Measurements from ENCODE around the gene SEMA6C. TPM values are rescaled to one million over a fixed set of nuclear protein-coding genes. Genes with fewer than 3 reads are reported as not detected.
"Not testable (repeated sequence)": the region's sequence is repeated elsewhere in the genome, so short reads cannot be mapped to it uniquely, and the experiment has no call there.

SEMA6C gene, protein sequence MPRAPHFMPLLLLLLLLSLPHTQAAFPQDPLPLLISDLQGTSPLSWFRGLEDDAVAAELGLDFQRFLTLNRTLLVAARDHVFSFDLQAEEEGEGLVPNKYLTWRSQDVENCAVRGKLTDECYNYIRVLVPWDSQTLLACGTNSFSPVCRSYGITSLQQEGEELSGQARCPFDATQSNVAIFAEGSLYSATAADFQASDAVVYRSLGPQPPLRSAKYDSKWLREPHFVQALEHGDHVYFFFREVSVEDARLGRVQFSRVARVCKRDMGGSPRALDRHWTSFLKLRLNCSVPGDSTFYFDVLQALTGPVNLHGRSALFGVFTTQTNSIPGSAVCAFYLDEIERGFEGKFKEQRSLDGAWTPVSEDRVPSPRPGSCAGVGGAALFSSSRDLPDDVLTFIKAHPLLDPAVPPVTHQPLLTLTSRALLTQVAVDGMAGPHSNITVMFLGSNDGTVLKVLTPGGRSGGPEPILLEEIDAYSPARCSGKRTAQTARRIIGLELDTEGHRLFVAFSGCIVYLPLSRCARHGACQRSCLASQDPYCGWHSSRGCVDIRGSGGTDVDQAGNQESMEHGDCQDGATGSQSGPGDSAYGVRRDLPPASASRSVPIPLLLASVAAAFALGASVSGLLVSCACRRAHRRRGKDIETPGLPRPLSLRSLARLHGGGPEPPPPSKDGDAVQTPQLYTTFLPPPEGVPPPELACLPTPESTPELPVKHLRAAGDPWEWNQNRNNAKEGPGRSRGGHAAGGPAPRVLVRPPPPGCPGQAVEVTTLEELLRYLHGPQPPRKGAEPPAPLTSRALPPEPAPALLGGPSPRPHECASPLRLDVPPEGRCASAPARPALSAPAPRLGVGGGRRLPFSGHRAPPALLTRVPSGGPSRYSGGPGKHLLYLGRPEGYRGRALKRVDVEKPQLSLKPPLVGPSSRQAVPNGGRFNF
- 9.7 TPM for polyA plus RNA-seq (2013, experiment 1 of 2)
- 18.6 TPM for polyA plus RNA-seq (2013, experiment 2 of 2)

DNA sequence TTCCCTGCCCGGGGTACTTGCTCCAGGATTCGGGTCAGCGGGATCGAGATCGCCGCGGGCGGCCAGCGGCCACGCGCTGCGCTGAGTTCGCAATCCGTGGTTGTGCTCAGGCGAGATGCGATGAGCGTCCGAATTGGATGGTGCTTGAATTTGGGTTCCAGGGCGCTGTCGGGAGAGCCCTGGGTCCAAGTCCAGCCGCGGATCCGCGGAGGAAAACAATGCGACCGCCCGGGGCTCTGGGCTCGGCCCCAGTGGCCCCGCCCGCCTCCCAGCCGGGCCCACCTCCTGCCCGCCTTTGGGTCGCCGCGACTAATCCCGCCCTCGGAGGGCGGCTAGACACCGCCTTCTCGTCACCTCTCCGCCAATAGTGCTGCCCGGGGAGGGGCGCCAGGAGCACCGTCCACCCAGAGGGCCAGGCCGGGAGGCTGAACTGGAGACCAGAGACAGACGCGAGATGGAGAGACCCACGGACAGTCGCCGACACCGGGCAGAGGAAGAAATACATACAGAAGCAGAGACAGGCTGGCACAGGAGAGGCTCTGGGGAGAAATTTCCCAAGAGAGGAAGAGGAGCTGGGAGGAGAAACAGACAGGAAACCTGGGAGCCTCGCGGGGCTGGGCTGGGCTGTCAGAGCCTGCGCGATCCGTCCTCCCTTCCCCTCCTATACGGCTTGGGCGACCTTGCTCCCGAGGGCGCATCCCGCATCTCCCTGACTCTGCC lies at the start of gene SEMA6C:
TSS of gene SEMA6C (minus strand) at position 220 of the 720 bp plus-strand sequence. CDS start 4,010 bp downstream, outside the sequence.
- Histone ChIP-seq H3K4me1 (ENCODE audit: insufficient read depth, low read length) (peaks cover 28% of the 10 kb centered on the region), H3K4me3 (ENCODE audit: low read length) (peak within 1 kb of the TSS; percentile 85), H3K27ac (ENCODE audit: low read depth, low read length) (no peak within 1 kb of the TSS), H3K36me3 (ENCODE audit: insufficient read depth, low read length) (no peaks in the 10 kb centered on the region), H3K9ac (ENCODE audit: low read depth, low read length) (peak within 1 kb of the TSS; percentile 65), H3K9me3 (ENCODE audit: insufficient read depth, low read depth, low read length) (no peaks in the 10 kb centered on the region), H3K27me3 (ENCODE audit: insufficient read depth, low read length) (peaks cover 30% of the 10 kb centered on the region)
- WGBS, result under 1% methylated on average over 61 of the region's 61 CpGs

DNA sequence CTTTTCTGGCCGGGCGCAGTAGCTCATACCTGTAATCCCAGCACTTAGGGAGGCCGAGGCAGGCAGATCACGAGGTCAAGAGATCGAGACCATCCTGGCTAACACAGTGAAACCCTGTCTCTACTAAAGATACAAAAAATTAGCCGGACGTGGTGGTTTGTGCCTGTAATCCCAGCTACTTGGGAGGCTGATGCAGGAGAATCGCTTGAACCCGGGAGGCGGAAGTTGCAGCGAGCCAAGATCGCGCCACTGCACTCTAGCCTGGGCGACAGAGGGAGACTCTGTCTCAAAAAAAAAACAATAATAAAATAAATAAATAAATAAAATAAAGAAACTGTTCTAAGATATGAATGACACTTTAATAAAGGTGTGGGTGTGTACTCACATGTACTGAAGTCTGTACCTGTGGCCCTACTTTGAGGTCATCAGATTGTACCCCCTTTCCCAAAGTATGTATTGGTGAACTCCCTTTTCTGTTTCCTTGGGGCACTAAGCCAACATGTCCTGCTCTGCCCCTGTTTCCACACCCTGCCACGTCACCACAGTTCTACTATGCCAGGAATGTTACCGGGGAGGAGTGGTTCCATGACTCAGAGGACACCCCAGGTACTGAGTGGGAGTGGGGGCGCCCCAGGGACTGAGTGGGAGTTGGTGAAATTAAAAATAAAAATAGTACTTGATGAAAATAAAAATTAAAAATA lies 48.6 kb upstream of the SEMA6C start:
- not testable (repeated sequence) for H3K27ac ChIP-seq (ENCODE audit: low read depth, low read length); H3K9ac ChIP-seq (ENCODE audit: low read depth, low read length); H3K4me3 ChIP-seq (ENCODE audit: low read length); H3K4me1 ChIP-seq (ENCODE audit: insufficient read depth, low read length); H3K36me3 ChIP-seq (ENCODE audit: insufficient read depth, low read length); H3K27me3 ChIP-seq (ENCODE audit: insufficient read depth, low read length); H3K9me3 ChIP-seq (ENCODE audit: insufficient read depth, low read depth, low read length)
- WGBS, result 96% methylated on average over 15 of the region's 17 CpGs

DNA sequence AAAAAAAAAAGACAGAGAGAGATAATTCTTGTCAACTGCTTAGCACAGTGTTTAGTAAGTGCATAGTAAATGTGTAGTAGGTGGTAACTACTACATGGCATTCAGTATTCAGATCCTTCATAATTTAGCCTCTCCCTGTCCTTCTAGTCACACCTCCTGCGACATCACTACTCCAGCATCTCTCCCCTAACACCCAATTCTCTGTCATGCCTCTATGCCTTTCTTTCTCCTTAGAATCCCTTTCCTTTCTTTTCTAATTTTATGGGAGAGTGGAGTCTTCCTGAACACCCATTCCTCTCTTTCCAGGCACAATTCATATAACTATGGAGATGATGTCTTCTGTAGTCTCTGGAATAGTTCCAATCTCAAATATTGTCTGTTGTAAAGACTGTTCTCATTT lies 47.4 kb upstream of the SEMA6C start:
- Histone ChIP-seq H3K4me3 (ENCODE audit: low read length) (no peak overlapping the region), H3K4me1 (ENCODE audit: insufficient read depth, low read length) (0 out of 2 replicates have a peak, but pooled peaks cover 5% of the 10 kb centered on the region), H3K27ac (ENCODE audit: low read depth, low read length) (no peak overlapping the region), H3K36me3 (ENCODE audit: insufficient read depth, low read length) (no peaks in the 10 kb centered on the region), H3K27me3 (ENCODE audit: insufficient read depth, low read length) (no peaks in the 10 kb centered on the region), H3K9ac (ENCODE audit: low read depth, low read length) (no peak overlapping the region), H3K9me3 (ENCODE audit: insufficient read depth, low read depth, low read length) (no peaks in the 10 kb centered on the region)
- WGBS, result 83% methylated on average over 1 of the region's 1 CpG

DNA sequence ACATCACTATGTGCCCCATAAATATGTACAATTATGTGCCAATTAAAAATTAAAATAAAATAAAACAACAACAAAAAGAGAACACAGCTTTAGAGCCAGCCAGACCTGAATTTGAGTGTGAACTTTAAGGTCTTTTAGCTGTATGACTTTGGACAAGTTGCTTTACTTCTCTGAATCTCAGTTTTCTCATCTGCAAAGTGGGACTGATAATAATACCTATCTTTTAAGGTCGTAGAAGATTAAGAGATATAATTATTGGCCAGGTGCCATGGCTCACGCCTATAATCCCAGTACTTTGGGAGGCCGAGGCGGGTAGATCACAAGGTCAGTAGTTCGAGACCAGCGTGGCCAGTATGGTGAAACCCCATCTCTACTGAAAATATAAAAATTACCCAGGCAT lies 46.9 kb upstream of the SEMA6C start:
- Histone ChIP-seq H3K36me3 (ENCODE audit: insufficient read depth, low read length) (no peaks in the 10 kb centered on the region), H3K4me3 (ENCODE audit: low read length) (no peak overlapping the region), H3K27ac (ENCODE audit: low read depth, low read length) (no peak overlapping the region), H3K9ac (ENCODE audit: low read depth, low read length) (no peak overlapping the region), H3K9me3 (ENCODE audit: insufficient read depth, low read depth, low read length) (no peaks in the 10 kb centered on the region), H3K4me1 (ENCODE audit: insufficient read depth, low read length) (peaks cover 8% of the 10 kb centered on the region; the same call in 1 of the 2 replicates), H3K27me3 (ENCODE audit: insufficient read depth, low read length) (no peaks in the 10 kb centered on the region)
- WGBS, result 88% methylated on average over 6 of the region's 6 CpGs

DNA sequence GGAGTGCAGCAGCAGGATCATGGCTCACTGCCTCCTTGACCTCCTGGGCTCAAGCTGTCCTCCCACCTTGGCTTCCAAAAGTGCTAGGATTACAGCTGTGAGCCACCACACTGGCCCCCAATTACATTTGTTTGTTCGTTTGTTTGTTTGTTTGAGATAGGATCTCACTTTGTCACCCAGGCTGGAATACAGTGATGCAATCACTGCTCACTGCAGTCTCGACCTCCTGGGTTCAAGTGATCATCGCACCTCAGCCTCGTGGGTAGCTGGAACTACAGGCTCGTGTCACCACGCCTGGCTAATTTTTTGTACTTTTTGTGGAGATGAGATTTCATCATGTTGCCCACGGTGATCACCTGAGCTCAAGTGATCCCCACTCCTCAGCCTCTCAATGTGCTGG lies 45.6 kb upstream of the SEMA6C start:
- H3K4me1 ChIP-seq (ENCODE audit: insufficient read depth, low read length), result peaks cover 3% of the 10 kb centered on the region; the same call in 1 of the 2 replicates
- no peak overlapping the region for H3K4me3 ChIP-seq (ENCODE audit: low read length)
- H3K9ac ChIP-seq (ENCODE audit: low read depth, low read length), result no peak overlapping the region
- H3K9me3 ChIP-seq (ENCODE audit: insufficient read depth, low read depth, low read length), result no peaks in the 10 kb centered on the region
- H3K27me3 ChIP-seq (ENCODE audit: insufficient read depth, low read length), result no peaks in the 10 kb centered on the region
- H3K27ac ChIP-seq (ENCODE audit: low read depth, low read length), result no peak overlapping the region
- WGBS, result 88% methylated on average over 7 of the region's 7 CpGs
- H3K36me3 ChIP-seq (ENCODE audit: insufficient read depth, low read length), result no peaks in the 10 kb centered on the region

DNA sequence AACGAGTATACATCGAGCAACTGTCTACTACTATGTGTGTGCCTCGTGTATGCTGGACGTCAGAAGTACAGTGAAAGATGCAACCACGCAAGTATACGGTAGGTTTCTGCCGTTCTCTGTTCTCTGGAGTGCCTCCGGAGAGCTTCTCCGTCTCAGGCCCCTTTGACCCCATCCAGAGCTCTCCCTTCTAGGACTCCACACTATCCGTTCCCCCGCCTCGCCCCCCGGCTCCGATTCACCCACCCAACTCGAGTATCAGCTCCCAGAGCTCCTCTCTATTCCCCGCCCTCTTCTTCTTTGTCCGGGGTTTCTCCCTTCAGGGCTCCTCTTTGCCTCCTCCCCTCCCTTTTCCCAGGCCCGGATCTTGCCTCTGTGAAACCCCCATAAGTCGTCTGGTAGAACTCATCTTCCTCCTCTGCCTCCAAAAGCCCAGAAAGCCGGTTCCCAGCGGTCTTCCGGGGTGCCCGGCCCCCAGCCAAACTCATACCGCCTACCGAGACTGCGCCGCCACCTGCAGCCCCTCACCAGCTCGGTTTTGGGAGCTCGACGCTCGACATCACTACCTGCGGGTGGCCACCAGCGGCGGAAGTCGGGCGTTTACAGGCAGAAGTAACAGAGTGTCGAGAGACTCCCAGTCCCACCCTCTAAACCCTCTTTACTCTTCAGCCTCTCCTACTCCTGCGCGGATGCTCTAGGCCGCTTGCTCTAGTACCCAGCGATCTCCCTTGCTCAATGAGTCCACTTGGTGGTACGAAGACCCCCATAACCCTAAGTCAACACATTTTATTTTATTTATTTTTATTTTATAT lies 43.4 kb upstream of the SEMA6C start, which contains the start of gene VPS72:
TSS of gene VPS72 (minus strand) at position 561 of the 809 bp plus-strand sequence. CDS start at position 485, 76 bp downstream.
- Histone ChIP-seq H3K36me3 (ENCODE audit: insufficient read depth, low read length) (peaks cover 18% of the 10 kb centered on the region), H3K9me3 (ENCODE audit: insufficient read depth, low read depth, low read length) (no peaks in the 10 kb centered on the region), H3K27ac (ENCODE audit: low read depth, low read length) (peak within 1 kb of the TSS; percentile 67), H3K27me3 (ENCODE audit: insufficient read depth, low read length) (no peaks in the 10 kb centered on the region), H3K9ac (ENCODE audit: low read depth, low read length) (peak within 1 kb of the TSS; percentile 89), H3K4me1 (ENCODE audit: insufficient read depth, low read length) (peaks cover 3% of the 10 kb centered on the region; the same call in 1 of the 2 replicates), H3K4me3 (ENCODE audit: low read length) (peak within 1 kb of the TSS; percentile 95)
- WGBS, result under 1% methylated on average over 41 of the region's 42 CpGs

GRCh38 chr1:151188667-151189066 lies 42.2 kb upstream of the SEMA6C start:
- H3K9me3 ChIP-seq (ENCODE audit: insufficient read depth, low read depth, low read length); H3K4me1 ChIP-seq (ENCODE audit: insufficient read depth, low read length); H3K27me3 ChIP-seq (ENCODE audit: insufficient read depth, low read length); H3K27ac ChIP-seq (ENCODE audit: low read depth, low read length): not testable (repeated sequence)
- H3K4me3 ChIP-seq (ENCODE audit: low read length), result peak overlapping the region; percentile 95
- peak overlapping the region; percentile 89; the same call in 1 of the 2 replicates for H3K9ac ChIP-seq (ENCODE audit: low read depth, low read length)
- peaks cover 30% of the 10 kb centered on the region for H3K36me3 ChIP-seq (ENCODE audit: insufficient read depth, low read length)
- WGBS, result 90% methylated on average over 8 of the region's 8 CpGs

- no peak overlapping the region for H3K27ac ChIP-seq (ENCODE audit: low read depth, low read length)
- no peak overlapping the region for H3K9ac ChIP-seq (ENCODE audit: low read depth, low read length)
- no peaks in the 10 kb centered on the region for H3K9me3 ChIP-seq (ENCODE audit: insufficient read depth, low read depth, low read length)
- no CpG with 5 or more reads among the region's 1 CpG for WGBS
- H3K27me3 ChIP-seq (ENCODE audit: insufficient read depth, low read length), result no peaks in the 10 kb centered on the region
- no peak overlapping the region for H3K4me3 ChIP-seq (ENCODE audit: low read length)
- peaks cover 3% of the 10 kb centered on the region; the same call in 1 of the 2 replicates for H3K4me1 ChIP-seq (ENCODE audit: insufficient read depth, low read length)
- peaks cover 43% of the 10 kb centered on the region for H3K36me3 ChIP-seq (ENCODE audit: insufficient read depth, low read length)
Measured at GRCh38 chr1:151187205-151187604, 40.8 kb upstream of the SEMA6C start.

DNA sequence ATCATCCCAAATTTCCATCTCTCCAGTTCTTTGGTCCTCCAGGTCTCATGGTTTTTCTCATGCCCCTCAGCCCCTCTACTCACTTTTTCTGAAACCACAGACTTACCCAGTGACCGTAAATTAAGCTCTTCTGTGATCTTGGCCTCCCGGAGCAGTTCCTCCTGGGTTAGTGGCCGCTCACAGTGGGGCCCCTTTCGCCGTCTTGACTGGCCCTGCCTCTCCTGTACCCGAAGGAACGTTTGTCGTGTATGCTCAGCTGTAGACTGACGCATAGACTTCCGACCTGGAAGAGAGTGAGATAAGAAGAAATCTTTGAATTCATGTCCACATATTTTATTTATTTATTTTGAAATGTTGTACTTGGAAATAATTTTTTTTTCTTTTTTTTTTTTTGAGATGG lies 37.8 kb upstream of the SEMA6C start:
- WGBS, result 97% methylated on average over 9 of the region's 10 CpGs
- H3K9ac ChIP-seq (ENCODE audit: low read depth, low read length), result no peak overlapping the region

More for the DNA sequence above, 37.8 kb upstream of the SEMA6C start:
- peaks cover 69% of the 10 kb centered on the region for H3K36me3 ChIP-seq (ENCODE audit: insufficient read depth, low read length)
- peaks cover 3% of the 10 kb centered on the region; the same call in 1 of the 2 replicates for H3K4me1 ChIP-seq (ENCODE audit: insufficient read depth, low read length)
- H3K27ac ChIP-seq (ENCODE audit: low read depth, low read length), result no peak overlapping the region
- no peaks in the 10 kb centered on the region for H3K9me3 ChIP-seq (ENCODE audit: insufficient read depth, low read depth, low read length)
- no peaks in the 10 kb centered on the region for H3K27me3 ChIP-seq (ENCODE audit: insufficient read depth, low read length)
- no peak overlapping the region for H3K4me3 ChIP-seq (ENCODE audit: low read length)

All from HUES64 (cell line).